ENCODE data around the gene TOLLIP.
"Not testable (repeated sequence)": the region's sequence is repeated elsewhere in the genome, so short reads cannot be mapped to it uniquely, and the experiment has no call there.

Gene TOLLIP

GRCh38 chr11:1309498-1310317 is at the start of gene TOLLIP:
TOLLIP (minus strand) TSS chr11:1309632; CDS start chr11:1309498, 134 bp downstream.
- DNase-seq, result peak; percentile 90

DNA sequence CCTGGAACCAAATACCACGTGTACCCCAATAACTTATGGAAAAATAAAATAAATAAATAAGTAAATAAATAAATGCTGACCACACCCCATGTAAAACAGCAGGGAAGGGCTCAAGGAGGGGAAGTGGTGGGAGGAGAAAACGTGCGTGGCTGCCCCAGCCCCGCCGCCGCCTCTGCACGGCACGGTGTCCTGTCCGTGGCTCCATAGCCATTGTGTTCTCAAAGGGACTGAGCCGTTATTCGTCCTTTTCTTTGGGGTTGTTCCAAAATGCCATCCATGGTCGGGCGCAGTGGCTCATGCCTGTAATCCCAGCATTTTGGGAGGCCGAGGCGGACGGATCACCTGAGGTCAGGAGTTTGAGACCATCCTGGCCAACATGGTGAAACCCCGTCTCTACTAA is 49.5 kb upstream of the TOLLIP start:
- not testable (repeated sequence) for DNase-seq

DNA sequence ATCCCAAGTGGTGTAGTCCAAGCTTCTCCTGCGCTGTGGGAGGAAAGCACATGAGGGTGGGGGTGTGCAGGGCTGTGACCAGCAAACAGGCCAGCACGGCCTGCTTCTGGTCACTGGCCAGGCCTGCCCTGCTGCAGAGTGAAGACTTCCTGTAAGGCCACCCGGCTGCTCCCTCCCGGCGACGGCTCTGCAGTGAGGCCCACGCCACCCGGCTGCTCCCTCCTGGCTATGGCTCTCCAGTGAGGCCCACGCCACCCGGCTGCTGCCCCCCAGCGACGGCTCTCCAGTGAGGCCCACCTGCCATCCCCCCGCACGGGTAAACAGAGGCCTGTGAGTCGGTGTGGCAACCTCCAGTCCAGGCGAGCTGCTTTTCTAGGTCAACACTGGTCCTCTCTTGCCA is 48.9 kb upstream of the TOLLIP start:
- DNase-seq, result no peak

DNA sequence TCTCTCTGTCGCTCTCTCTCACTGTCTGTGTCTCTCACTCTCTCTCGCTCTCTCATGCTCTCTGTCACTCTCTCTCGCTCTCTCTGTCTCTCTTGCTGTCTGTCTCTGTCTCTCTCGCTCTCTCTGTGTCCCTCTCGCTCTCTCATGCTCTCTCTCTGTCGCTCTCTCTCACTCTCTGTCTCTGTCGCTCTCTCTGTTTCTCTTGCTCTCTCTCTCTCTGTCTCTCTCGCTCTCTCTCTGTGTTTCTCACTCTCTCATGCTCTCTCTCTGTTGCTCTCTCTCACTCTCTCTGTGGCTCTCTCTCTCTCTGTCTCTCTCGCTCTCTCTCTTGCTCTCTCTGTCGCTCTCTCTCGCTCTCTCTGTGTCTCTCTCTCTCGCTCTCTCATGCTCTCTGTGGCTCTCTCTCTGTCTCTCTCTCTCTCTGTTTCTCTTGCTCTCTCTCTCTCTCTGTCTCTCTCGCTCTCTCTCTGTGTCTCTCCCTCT is 47.1 kb upstream of the TOLLIP start:
- DNase-seq, result no peak

DNA sequence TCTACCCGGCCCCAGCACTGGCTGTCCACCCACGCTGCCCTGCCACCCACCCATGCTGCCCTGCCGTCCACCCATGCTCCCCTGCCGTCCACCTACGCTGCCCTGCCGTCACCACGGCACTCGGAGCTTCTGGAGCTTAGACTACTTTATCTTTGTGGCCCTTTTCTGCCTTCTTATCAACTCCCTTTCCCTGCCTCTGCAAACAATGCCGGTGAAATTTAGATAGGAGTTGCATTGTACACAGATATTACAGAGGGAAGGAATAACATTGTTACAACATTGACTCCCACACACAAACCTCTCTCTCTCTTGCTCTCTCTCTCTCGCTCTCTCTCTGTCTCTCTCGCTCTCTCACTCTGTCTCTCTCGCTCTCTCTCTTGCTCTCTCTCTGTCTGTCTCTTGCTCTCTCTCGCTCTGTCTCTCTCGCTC is 46.6 kb upstream of the TOLLIP start:
- DNase-seq, result no peak

DNA sequence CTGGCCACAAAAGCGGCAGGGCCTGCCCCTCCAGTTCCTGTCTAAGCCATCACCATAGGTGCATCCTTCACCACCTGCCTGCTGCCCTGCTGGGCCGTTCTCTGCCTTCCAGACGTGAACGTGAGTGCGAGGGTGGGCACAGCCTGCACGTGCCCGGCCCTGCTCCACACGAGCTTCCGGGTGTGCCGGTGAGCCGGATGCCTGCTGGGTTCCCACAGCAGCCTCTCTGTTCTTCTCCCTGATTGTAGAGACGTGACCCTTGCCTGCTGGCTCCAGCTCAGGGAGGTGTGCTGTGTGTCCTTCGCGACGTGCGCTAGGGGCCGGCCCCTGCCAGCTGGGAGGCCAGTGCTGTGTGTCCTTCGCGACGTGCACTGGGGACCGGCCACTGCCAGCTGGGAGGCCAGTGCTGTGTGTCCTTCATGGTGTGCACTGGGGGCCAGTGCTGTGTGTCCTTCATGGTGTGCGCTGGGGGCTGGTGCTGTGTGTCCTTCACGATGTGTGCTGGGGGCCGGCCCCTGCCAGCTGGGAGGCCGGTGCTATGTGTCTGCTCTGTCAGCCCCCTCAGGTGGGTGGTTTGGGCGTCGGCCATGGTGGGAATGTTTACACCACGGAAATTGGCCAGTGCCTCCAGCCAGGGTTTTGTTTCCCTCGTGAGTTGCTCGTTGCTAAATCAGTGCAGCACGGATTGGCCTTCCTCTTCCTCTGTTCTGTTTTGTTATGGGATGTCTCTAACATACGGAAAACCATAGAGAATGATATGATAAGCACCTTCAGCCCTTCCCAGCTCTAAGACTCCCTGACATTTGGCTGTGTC is 44.9 kb upstream of the TOLLIP start:
- DNase-seq, result no peak

GRCh38 chr11:1353383-1354124 is 44.1 kb upstream of the TOLLIP start:
- DNase-seq, result no peak

DNA sequence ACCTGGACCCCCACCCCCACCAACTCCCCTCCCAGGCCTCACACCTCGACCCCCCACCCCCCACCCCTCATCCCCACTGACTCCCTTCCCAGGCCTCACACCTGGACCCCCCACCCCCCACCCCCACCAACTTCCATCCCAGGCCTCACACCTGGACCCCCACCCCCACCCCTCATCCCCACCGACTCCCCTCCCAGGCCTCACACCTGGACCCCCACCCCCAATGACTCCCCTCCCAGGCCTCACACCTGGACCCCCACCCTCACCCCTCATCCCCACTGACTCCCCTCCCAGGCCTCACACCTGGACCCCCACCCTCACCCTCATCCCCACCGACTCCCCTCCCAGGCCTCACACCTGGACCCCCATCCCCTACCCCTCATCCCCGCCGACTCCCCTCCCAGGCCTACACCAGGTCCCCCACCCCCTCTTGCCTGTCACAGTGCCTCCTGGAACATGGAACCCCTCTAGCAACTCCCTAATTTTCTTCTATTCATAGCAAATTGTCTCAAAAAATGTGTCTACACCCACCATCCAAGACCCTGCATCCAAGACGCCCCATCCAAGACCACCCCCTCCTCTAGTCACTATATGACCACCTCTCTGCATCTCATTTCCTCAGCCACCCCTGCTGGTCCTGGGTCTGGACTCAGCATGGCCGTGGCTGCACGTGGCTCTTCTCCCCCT is 43.4 kb upstream of the TOLLIP start:
- DNase-seq, result no peak

DNA sequence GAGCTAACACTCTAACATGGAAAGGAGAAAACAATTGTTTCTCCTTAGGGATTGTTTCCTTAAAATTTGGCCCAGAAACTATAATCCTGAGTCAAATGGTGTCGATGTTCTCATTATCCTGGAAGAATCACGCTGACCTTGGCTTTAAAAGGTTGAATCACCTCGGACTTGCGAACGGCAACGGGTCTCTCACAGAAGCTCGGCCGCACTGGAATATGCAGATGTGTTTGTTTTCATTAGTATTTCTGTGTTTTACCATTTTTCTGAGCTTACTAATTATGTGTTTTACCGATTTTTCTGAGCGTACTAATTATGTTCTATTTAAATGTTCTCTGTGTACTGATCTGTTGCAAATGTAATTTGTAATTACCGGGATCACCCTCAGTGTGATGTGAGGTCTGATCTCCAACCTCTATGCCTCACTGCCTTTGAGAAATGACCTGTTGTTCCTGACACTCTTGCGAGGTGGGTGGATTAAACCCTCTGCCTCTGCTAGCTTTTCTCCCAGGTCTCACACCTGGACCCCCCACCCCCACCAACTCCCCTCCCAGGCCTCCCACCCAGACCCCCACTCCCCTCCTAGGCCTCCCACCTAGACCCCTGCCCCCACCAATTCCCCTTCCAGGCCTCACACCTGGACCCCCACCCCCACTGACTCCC is 42.0 kb upstream of the TOLLIP start:
- DNase-seq, result no peak

- DNase-seq, result no peak
These were observed 40.8 kb upstream of the TOLLIP start for GRCh38 chr11:1350086-1350725.

DNA sequence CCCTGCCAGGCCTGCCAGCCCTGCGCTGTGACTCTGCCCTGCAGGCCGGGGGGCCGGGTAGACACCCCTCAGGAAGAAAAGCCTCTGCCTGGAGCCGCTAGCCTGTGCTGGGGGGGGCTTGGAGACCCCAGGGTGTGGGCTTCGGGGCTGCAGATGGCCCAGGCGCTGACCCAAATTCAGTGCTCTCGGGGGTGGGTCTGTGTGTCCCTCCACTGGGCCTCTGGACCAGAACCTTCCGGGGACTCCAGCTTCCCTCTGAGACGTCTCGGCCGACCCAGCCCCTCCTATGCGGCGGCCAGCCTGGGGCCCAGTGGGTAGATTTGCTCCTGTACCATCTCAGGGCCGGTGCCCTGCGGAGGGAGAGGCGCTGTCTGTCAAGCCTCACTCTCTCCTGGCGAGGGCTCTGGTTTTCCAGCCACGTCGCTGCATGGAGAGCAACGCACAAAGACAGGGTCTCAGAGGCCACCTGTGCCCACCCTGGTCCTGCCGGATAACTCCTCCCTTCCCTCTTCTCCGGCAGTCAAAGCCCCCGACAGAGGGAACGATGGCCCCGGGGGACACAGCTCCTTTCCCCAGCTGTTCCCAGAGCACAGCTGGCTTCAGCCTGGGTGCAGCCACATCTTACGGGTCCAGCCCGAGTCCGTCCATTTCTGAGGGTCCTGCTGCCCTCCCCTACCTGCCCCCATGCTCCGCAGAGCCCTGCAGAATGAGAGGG is 40.1 kb upstream of the TOLLIP start:
- DNase-seq, result no peak

DNA sequence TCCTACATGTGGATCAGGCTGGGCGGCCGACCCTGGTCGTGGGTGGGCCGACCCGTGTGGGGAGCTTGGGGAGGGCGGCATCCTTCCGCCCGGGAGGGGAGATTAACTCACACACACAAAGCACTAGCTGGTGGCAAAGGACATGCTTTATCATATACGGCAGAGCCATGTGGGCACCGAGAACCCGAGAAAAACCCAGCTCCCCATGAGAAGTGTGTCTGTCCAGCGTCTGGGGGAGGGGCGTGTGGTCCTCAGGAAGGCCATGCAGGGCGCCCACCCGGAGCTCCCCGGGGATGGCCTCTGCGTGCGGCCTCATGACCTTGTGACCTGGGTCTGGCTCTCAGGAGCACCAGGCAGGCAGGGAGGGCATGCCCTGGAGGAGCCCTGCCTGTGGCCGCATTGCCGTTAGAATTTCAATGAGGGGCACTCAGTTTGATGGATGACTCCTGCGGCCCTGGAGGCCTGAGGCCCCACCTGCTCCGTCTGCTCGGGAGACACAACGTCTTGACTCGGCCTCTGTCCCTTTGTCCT is 39.4 kb upstream of the TOLLIP start:
- no peak for DNase-seq

GRCh38 chr11:1348146-1348795 is 38.8 kb upstream of the TOLLIP start:
- DNase-seq, result no peak

DNA sequence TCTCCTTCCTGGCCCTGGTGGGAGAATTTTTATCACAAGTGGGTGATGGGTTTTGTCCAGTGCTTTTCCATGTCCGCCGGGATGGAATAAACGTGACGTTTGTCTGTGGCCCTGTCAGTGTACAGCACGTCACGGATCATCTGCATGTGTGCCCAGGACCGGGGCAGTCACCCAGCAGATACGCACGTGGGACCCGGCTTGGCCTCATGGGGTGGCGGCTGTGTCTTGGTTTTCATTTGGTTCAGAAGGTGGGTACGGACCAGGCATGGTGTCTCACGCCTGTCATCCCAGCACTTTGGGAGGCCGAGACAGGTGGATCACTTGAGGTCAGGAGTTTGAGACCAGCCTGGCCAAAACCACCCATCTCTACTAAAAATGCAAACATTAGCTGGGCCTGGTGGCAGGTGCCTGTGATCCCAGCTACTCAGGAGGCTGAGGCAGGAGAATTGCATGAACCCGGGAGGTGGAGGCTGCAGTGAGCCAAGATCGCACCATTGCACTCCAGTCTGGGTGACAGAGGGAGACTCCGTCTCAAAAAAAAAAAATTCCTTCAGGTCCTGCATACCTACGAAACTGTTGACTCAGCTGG is 38.1 kb upstream of the TOLLIP start:
- not testable (repeated sequence) for DNase-seq

DNA sequence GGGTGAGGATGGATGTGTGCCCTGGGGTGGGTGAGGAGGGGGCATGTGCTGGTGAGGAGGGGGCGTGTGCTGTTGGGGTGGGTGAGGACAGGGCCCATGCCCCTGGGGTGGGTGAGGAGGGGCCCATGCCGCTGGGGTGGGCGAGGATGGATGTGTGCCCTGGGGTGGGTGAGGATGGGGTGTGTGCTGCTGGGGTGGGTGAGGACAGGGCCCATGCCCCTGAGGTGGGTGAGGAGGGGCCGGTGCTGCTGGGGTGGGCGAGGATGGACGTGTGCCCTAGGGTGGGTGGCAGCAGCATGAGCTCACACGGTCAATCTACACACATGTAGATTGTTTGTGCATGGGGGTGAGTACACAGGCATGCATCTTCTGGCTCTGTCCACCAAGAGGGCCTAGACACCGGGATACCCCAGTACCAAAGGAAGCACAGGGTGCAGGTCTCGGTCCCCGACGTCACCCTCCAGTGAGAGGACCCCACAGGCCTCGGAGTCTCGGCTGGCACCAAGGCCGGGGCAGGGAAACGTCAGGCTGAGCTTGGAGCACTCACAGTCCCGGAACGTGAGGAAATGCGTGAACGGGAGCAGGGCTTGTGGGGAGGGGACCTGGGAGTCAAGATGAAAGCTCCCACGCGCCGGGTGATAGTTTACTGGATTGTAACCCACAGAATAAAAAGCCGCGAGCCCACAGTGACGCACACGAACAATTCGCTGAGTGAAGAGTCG is 37.4 kb upstream of the TOLLIP start:
- no peak for DNase-seq

DNA sequence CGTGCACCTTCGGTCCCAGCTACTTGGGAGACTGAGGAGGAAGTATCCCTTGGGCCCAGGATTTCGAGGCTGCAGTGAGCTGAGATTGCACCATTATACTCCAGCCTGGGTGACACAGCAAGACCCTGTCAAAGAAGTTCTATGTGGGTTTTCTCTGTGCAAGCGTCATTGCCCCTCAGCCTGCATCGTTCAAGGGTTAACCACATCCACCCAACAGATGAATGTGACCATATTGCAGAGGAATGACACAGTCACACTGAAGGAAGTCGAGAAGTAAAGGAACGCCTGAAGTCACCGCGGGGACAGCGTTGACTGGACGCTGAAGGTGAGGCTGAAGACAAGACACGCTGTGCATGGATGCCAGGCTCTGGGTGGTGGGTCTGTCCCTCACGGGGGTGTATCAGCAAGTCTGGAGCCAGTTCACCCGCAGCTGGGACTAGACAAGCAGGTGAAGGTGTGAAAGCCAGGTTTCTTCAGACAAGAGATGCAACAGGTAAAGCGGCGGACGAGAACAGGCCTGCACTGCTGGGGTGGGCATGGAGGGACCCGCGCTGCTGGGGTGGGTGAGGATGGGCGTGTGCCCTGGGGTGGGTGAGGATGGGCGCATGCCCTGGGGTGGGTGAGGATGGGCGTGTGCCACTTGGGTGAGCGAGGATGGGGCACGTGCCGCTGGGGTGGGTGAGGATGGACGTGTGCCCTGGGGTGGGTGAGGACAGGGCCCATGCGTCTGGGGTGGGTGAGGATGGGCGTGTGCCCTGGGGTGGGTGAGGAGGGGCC is 36.5 kb upstream of the TOLLIP start:
- DNase-seq, result no peak

DNA sequence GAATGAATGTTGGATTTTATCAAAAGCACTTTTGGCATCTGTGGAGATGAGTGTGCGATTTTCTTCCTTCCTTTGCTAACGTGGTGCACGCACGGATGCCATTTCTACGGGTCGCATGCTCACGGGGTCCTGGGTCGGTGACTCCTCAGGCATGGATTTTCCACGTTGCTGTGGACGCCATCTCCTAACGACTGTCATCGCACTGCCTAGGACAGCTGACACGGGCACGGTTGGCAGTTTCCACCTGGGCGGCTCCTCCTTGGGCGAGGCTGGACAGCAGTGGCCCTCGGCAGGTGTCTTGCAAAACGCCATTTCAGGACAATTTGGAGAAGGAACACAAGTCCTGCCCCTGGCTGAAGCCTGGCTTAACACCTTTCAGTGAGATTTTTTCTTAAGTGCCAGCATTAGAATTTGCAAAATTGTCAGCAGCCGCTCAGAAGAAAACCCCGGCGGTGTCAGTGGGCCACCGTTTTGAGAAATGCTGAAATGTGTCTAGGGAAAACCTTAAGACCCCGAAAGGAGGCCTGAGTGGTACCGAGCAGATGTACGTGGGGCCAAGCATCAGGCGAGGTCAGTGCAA is 34.7 kb upstream of the TOLLIP start:
- no peak for DNase-seq

Measured in NCI-H2107 (cell line).